ENCODE measurements around the gene ARNT2.

Gene ARNT2

GRCh38 chr15:80595396-80595795 lies 191.2 kb downstream of the ARNT2 start:
- Histone ChIP-seq H3K9me3 (replicated peaks; ENCODE audit: insufficient read depth, low read length) (no peaks in the 10 kb centered on the region), H3K4me1 (ENCODE audit: low read length) (no peaks in the 10 kb centered on the region), H3K79me2 (ENCODE audit: low read length) (no peaks in the 10 kb centered on the region), H4K20me1 (ENCODE audit: insufficient read depth, low read length) (no peaks in the 10 kb centered on the region), H3K36me3 (replicated peaks; ENCODE audit: insufficient read depth, low read length) (no peaks in the 10 kb centered on the region), H2AFZ (ENCODE audit: low read length) (no peak overlapping the region), H3K9ac (ENCODE audit: low read length) (no peak overlapping the region), H3K27me3 (replicated peaks; ENCODE audit: insufficient read depth, low read length) (no peaks in the 10 kb centered on the region), H3K27ac (ENCODE audit: low read length) (no peak overlapping the region), H3K4me3 (ENCODE audit: low read length) (no peak overlapping the region), H3K4me2 (ENCODE audit: low read depth, low read length) (no peak overlapping the region), H3F3A (ENCODE audit: insufficient read depth, low read length) (no peaks in the 10 kb centered on the region), H3K9me2 (replicated peaks; ENCODE audit: insufficient read depth, low read length) (no peaks in the 10 kb centered on the region)
- no peak for DNase-seq
- TF ChIP-seq EZH2phosphoT487 (IDR thresholded peaks at IDR 0.05; ENCODE audit: low read length) (no peak), EZH2 (optimal IDR thresholded peaks at IDR 0.05; ENCODE audit: low read depth, low read length) (no peak)
- TF ChIP-seq, protein P1, sequence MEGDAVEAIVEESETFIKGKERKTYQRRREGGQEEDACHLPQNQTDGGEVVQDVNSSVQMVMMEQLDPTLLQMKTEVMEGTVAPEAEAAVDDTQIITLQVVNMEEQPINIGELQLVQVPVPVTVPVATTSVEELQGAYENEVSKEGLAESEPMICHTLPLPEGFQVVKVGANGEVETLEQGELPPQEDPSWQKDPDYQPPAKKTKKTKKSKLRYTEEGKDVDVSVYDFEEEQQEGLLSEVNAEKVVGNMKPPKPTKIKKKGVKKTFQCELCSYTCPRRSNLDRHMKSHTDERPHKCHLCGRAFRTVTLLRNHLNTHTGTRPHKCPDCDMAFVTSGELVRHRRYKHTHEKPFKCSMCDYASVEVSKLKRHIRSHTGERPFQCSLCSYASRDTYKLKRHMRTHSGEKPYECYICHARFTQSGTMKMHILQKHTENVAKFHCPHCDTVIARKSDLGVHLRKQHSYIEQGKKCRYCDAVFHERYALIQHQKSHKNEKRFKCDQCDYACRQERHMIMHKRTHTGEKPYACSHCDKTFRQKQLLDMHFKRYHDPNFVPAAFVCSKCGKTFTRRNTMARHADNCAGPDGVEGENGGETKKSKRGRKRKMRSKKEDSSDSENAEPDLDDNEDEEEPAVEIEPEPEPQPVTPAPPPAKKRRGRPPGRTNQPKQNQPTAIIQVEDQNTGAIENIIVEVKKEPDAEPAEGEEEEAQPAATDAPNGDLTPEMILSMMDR (IDR thresholded peaks at IDR 0.05; ENCODE audit: low read length) = no peak

- no peaks in the 10 kb centered on the region for H3K9me3 ChIP-seq (replicated peaks; ENCODE audit: insufficient read depth, low read length)
- no peak overlapping the region for H3K4me3 ChIP-seq (ENCODE audit: low read length)
- no peaks in the 10 kb centered on the region for H3K9me2 ChIP-seq (replicated peaks; ENCODE audit: insufficient read depth, low read length)
- H3K27ac ChIP-seq (ENCODE audit: low read length) = no peak overlapping the region
- TF ChIP-seq EZH2 (optimal IDR thresholded peaks at IDR 0.05; ENCODE audit: low read depth, low read length) (no peak), EZH2phosphoT487 (IDR thresholded peaks at IDR 0.05; ENCODE audit: low read length) (no peak)
- TF ChIP-seq, protein P1 (IDR thresholded peaks at IDR 0.05; ENCODE audit: low read length) = no peak
- no peaks in the 10 kb centered on the region for H3K27me3 ChIP-seq (replicated peaks; ENCODE audit: insufficient read depth, low read length)
- no peak overlapping the region for H3K9ac ChIP-seq (ENCODE audit: low read length)
- H3K36me3 ChIP-seq (replicated peaks; ENCODE audit: insufficient read depth, low read length) = no peaks in the 10 kb centered on the region
- no peaks in the 10 kb centered on the region for H3K4me1 ChIP-seq (ENCODE audit: low read length)
- H4K20me1 ChIP-seq (ENCODE audit: insufficient read depth, low read length) = no peaks in the 10 kb centered on the region
- no peak for DNase-seq
- no peaks in the 10 kb centered on the region for H3K79me2 ChIP-seq (ENCODE audit: low read length)
- H3K4me2 ChIP-seq (ENCODE audit: low read depth, low read length) = no peak overlapping the region
- H3F3A ChIP-seq (ENCODE audit: insufficient read depth, low read length) = no peaks in the 10 kb centered on the region
- no peak overlapping the region for H2AFZ ChIP-seq (ENCODE audit: low read length)
These were observed 192.4 kb downstream of the ARNT2 start for GRCh38 chr15:80596521-80596976.

GRCh38 chr15:80597076-80597475 lies 192.9 kb downstream of the ARNT2 start:
- H2AFZ ChIP-seq (ENCODE audit: low read length) = no peak overlapping the region
- H3K36me3 ChIP-seq (replicated peaks; ENCODE audit: insufficient read depth, low read length) = no peaks in the 10 kb centered on the region
- no peak overlapping the region for H3K4me3 ChIP-seq (ENCODE audit: low read length)
- no peaks in the 10 kb centered on the region for H3K27me3 ChIP-seq (replicated peaks; ENCODE audit: insufficient read depth, low read length)
- no peak overlapping the region for H3K4me2 ChIP-seq (ENCODE audit: low read depth, low read length)
- no peaks in the 10 kb centered on the region for H3K9me2 ChIP-seq (replicated peaks; ENCODE audit: insufficient read depth, low read length)
- TF ChIP-seq EZH2 (optimal IDR thresholded peaks at IDR 0.05; ENCODE audit: low read depth, low read length) = no peak
- TF ChIP-seq EZH2phosphoT487 (IDR thresholded peaks at IDR 0.05; ENCODE audit: low read length) = no peak
- TF ChIP-seq, protein P1 (IDR thresholded peaks at IDR 0.05; ENCODE audit: low read length) = no peak
- no peak overlapping the region for H3K9ac ChIP-seq (ENCODE audit: low read length)
- H3K4me1 ChIP-seq (ENCODE audit: low read length) = no peaks in the 10 kb centered on the region
- H3K79me2 ChIP-seq (ENCODE audit: low read length) = no peaks in the 10 kb centered on the region
- H3K27ac ChIP-seq (ENCODE audit: low read length) = no peak overlapping the region
- DNase-seq = no peak
- H4K20me1 ChIP-seq (ENCODE audit: insufficient read depth, low read length) = no peaks in the 10 kb centered on the region
- H3K9me3 ChIP-seq (replicated peaks; ENCODE audit: insufficient read depth, low read length) = no peaks in the 10 kb centered on the region
- no peaks in the 10 kb centered on the region for H3F3A ChIP-seq (ENCODE audit: insufficient read depth, low read length)
